Superior temporal gyrus (tissue), 1 donor: ENCODE data around the gene SARDH.
A peak's percentile ranks its signal among the peaks of the same experiment; 100 is the strongest.

Experiments
- DNase-seq: peaks from one replicate; pipeline ENCODE4 v3.0.0-alpha.2; 2016; ENCODE audit errors: extremely low spot score

Gene SARDH

DNA sequence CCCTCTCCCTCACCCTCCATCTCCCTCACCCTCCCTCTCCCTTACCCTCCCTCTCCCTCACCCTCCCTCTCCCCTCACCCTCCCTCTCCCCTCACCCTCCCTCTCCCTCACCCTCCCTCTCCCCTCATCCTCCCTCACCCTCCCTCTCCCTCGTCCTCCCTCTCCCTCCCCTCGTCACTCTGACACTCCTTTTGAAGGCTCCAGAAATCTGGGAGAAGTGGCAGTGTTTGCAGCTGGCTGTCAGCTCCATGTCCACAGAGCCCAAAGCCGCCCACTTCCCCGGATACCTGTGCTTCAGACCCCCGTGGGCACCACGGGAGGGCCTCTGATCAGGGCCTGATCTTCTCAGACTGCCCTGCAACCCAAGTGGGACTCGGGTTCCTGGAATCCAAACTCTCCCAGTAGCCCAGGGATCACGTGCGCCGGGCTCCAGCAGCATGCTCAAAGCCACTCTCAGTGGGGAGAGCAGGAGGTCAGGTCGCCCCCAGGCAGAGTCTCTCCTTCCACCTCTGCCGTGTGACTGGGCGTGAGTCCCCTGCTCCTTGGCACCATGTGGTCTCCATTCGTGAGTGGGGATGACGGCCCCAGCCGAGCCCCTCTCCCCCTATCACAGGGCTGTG, 68.9 kb downstream of the SARDH start:
- no peak for DNase-seq

DNA sequence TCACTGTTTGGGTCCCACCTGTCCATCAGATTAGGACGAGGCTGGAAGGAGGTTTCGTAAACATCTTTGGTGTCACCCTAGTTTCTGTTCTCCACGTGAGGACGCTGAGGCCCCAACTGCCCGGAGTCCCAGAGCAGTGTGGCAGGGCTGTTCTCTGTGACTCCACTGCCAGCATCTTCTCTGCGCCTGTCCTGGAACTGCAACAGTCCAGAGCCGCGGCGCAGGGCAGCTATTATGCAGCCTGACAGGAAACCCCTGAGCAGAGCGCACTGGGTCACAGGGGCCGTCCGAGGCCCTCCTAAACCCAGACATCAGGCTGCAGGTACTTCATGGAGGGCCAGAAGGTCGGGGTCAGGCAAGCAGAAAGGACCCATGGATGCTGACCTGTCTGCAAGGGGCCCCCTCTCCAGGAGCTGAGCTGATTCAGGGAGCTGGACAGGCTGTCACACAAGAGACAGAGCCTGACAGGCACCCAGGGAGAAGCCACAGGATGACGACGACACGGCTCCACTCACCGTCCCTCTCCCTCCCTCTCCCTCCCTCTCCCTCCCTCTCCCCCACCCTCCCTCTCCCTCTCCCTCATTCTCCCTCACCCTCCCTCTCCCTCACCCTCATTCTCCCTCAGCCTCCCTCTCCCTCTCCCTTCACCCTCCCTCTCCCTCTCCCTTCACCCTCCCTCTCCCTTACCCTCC, 70.2 kb downstream of the SARDH start:
- DNase-seq = no peak

DNA sequence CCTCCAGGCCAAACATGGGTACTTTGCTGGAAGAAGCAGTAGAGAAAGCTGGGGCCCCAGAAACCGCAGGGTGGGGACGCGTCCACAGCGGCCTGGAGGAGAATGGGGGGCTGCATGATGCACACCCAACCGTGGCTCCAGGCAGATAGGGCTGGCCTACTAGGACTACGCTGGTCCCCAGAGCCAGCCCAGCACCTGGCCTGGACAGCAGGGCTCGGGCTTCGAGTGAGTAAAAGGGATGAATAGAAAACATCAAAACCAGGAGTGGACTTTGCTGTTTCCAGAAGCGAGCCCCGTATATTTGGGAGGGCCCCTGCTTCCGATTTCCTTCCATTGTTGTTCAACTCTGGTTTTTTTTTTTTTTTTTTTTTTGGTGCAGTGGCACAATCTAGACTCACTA, 71.3 kb downstream of the SARDH start:
- no peak for DNase-seq

DNA sequence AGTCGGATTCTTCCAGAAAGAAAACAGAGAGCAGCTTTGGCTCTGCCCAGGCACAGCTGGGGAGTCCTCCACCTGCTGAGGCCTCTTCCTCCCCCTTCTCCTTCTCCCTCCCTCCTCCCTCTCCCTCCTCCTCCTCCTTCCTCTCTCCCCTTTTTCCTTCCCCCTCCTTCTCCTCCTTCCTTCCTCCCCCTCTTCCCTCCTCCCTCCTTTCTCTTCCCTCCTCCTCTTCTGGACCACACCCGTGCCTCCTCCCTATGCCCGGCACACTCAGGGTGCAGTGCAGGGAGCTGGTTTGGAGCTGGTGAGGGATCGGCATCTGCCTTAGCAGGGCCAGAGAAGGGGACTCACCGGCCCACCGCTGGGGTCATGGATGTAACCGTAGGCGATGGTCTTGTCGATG, 71.8 kb downstream of the SARDH start:
- no peak for DNase-seq

DNA sequence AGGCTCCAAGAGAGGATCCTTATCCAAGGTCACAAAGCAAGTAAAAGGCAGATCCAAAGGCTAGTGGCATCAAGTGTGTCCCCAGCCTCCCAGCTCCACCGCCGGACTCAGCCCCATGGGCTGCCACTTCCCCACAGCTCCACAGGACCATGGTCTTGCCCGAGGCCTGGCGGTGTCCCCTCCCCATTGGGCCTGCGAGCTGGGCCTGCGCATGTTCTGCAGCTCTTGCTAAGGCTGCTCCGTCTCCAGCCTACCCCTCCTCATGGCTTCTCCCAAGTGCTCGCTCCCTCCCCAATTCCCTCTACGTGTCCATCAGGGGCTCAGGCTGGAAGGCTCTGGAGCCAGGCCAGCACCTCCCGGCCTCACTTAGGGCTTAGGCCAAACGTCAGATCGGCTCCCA, 72.6 kb downstream of the SARDH start:
- DNase-seq = no peak

DNA sequence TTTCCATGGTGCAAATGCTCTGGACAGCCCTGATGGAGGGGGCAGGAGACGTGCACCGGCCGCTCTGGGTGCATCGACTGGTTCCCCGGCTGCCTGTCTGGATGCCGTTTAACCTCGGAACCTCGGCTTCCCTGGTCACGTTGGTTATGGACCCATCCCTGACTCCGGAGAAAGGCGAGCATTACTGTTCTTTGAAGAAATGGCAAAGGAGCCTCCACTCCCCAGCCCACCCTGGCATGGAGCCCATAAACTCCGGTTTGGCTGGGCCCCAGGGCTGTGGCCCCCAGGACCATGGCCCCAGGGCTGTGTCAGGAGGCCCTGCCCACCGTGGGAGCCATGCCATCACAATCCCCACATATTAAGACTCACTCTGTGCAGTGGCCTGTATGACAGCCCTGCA, 73.1 kb downstream of the SARDH start:
- no peak for DNase-seq

DNA sequence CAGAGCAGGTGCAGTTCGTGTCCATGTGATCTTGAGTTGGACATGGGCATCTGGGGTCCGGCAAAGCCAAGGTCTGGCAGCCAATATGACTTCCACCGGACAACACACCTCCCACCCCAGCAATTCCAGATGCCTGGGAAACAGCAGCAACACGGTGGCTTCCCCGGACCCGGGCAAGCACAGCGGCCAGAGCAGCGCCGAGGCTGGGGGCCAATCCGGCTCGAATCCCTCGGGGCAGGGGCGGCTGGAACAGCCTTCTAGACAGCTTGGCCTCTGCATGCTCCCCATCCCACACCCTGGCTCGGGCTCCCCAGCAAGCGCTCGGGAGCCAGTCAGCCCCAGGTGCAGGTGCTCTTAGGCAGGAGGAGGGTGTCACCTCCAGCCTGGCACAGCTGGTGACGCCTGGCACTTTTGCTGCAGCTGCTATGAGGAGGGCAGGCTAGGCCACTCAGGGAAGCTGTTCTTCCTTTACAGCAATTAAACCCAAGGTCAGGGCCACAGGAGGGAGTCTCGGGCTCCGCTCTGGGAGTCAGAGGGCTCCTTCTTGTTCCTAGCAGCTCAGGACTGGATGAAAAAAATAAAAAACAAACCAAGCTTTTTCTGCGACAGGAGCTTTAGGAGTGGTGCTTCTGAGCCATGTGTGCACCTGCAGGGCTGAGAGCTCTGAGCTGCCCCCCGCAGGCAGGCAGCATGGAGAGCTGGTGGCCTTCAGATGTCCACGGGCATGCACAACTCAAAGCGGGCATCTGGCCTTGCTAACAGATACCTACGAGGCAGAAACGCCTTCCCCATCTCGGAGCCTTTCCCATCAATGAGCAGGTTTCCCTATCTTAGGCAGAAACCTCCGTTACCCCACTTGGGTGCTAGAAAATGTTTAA, 73.7 kb downstream of the SARDH start:
- DNase-seq = no peak

DNA sequence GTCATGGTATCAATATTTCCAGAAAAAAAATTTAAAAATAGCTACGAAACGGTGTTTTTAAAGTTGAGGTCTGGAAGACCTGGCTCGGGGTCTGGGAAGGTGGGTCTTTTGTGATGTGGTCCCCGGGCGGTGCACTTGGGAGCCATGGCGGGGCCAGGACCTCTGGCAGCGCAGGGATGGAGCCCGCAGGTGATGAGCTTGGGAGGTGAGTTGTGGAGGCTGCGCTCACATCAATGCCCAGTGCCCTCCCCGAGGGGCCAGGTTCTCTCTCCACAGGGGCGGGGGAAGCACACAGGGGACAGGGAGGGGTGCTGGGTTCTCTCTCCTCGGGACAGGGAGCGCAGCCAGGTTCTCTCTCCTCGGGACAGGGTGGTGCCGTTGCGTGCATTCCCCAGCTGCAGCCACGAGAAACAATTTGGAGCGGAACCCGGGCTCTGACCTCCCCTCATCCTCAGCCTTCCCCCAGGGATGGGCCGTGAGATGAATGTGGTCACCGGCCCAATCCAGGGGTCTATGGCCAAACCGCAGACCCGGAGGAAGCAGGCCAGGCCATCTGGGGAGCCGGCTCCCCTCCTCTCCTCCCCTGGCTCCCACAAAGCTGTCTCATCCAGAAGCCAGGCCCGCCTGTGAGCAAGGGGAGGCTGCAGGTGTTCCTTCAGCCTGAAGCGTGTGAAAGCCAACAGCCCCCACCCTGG, 76.2 kb downstream of the SARDH start:
- DNase-seq = no peak

DNA sequence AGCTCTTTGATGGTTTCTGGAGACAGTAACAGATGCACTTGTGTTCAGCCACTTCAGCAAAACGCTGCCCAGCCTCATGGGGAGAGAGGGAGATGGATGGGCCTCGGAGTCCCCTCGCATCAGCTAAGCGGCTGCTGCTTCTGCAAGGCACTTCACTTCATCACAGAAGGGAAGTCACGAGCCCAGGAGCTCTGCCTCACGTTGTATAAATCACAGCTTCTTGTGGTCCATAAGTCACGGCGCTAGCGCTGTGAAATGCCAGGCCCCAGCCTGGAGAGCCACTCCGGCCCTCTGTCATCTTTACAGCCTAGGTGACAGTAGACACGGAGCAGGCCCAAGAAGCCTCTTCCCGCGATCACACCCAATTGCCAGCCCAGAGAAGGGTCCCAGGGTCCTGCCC, 78.6 kb downstream of the SARDH start:
- no peak for DNase-seq

DNA sequence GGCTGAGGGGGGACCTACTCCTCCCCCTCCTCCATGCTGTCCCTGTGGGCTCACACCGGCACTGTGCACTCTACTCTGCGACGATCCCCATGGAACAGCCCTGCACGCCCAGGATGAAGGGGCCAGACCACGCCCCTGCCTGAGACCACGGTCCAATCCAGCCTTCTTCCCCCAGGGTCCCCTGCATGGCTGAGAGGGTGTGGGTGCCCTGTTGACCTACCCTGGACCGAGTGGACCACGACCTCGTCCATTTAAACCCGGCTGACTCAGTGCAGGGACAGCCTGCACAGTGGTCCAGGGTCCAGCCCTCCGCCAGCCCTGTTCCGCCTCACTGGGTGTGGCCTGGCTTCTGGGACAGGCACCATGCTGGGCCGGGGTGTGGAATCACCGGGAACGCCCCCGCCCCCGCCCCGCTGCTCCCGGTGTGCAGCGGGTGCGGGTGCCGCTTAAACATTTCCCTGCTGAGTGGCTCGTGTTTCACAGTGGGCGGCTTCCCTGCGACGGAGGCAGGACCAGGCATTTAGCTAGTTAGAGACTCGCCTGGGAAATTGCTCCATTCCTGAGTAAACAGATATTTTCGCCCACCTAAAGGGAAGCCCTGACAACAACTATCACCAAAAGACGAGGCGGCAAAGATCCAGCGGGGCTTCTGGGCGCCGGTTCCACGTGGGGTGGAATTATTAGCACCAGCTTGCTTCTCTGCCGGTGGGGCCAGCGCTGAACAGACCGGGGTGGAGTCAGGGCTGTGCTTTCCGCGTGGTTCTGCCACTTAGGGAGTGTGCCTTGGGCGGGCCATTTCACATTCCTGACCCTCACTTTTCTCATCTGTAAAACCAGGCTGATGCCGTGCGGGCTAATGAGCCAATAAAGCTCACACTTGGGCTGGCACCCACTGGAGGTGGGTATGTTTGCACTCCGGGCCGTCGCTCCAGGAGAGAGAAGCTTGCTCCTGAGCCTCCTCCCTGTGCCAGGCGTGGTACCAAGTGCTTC, 79.4 kb downstream of the SARDH start:
- DNase-seq = peak; percentile 21

DNA sequence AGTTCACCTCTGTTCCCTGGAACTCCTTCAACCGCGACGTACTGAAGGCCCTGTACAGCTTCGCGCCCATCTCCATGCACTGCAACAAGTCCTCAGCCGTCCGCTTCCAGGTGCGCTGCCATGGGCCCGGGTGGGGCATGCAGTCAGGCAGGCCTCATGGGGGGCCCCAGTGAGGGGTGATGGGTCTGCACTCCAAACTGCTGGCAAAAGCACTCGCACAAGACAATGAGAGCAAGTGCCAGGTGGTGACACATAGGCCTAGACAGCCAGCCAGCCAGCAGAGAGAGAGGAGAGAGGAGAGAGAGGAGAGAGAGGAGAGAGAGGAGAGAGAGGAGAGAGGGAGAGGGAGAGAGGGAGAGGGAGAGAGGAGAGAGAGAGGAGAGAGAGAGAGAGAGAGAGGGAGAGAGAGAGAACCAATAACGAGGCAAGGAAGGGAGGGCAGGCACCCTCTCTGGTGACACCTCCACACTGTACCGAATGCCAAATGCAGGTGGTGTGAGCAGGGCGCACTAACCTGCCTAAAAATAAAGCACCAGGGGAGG, 81.0 kb downstream of the SARDH start:
- no peak for DNase-seq

DNA sequence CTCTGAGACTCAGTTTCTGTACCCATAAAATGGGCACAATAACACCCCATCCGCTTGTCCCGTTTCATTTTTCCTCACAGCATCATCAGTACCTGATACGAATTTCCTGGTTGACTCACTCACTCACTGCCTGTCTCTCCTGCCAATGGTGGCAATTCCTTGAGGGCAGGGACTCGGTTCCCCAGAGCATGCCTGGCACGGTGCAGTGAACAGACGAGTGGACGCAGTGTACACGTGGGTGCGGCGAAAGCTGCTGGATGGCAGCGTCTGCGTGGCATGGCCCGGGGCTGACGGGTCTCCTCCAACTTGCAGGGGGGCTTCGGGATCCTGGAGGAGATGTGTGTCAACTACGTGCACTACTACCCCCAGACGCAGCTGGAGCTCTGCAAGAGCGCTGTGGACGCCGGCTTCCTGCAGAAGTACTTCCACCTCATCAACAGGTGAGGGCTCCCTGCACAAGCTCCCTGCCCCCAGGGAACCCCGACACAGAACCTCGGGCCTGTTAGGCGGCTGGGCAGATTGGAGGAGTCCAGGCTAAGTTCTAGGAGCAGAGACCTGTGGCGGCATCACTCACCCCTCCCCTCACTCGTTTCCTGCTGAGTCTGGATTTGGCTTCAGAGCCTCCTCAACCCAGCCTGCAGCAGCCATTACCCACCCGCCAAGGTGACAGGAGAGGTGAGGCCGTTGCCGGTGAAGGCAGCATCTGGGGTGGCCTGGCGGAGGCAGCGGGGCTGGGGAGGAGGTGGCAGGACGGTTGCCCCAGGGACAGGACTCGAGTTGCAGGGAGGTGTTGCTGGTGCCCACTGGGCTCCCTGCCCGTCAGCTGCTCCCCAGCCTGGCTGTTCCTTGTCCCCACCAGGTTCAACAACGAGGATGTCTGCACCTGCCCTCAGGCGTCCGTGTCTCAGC, 81.7 kb downstream of the SARDH start:
- no peak for DNase-seq

DNA sequence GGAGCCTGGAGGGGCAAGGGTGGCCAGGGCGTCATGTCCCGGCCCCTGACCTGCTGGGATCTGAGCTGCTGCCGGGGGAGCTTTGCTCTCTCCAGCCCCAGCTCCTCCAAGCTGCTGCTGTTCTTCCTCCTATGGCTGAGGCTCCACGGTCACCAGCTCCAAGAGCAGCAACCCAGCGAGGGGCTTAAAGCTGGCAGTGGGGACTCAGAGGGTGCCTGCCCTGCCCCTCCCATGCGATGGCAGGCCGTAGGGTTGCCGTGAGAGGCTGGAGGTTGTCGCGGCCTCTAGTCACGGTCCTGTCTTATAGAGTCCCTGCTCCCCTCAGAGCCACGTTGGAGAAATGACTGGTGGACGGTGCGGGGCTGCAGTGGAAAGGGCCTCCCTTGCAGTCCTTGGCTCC, 82.5 kb downstream of the SARDH start:
- no peak for DNase-seq

DNA sequence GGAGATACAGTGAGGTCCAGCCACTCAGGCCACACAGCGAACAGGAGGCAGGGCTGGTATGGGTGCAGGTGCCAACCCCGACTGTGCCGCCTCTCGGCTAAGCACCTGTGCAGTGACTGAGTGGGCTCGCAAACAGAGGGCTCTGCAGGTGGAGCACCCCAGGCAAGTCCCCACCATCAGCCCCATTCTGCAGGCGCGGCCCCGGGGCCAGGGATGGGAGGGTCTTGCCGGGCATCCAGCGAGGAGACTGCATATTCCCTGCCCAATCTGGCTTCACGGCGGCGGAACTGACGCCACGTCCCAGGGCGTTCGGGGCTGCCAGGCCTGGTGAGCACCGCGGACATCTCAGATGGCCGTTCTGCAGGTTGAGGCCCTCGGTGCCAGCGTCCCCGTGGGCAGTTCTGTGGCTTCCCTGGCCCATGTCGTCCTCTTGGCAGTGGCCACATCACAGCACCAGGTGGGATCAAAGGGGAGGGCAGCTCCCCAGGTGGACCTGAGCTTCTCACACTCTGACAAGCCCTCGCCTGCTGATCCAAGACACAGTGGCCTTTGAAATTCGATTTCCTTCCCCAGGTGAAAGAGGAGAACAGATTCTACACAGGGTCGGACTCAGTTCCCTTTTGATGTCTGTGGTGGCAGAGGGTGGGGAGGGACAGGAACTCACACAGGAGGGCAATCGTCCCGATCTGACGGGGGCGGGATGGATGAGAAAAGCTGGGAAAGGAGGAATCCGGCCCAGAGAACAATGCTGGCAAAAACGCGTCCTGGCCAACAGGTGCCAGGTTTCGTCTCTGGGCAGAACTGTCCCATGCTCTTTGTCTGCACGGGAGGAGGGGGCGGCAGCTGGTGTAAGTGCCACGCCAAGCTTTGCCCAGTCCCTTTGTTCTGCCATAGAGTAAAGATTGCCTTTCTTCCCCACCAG, 83.2 kb downstream of the SARDH start:
- DNase-seq = no peak

DNA sequence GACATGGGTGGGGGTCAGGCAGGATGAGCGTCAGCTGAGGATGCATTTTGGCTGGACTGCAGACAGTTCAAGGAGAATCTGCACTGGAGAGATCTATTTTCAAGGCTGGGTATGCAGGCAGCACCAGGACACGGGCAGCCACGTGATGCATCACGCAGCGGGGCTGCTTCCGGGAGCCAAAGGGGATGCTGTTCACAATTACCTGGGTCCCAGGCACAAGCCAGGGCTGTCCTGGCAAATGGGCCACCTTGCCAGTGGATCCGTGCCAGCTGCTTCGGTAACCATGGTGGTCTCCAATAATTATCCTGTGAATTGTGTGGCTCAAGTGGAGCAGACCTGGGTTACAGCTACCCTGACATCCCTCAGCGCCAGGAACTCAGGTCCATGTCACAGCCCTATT, 84.5 kb downstream of the SARDH start:
- DNase-seq = no peak

DNA sequence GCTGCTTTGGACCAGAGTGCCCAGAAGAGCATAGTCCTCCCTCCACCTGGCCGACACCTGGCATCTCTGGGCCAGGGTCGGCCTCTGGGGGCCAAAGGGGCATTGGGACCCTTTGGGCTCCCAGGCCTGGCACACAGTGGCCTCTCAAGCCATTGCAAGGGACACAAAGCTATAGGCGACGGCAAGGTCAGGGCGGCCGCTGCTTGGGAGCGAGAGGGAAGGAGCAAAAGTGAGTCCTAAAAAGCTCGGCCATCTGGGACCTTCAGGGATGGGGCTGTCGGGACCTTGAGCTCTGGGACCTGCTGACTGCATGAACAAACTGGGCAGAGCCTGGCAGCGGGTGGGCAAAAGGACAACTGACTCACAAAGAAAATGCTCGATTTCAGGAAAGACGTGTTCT, 88.1 kb downstream of the SARDH start:
- no peak for DNase-seq

DNA sequence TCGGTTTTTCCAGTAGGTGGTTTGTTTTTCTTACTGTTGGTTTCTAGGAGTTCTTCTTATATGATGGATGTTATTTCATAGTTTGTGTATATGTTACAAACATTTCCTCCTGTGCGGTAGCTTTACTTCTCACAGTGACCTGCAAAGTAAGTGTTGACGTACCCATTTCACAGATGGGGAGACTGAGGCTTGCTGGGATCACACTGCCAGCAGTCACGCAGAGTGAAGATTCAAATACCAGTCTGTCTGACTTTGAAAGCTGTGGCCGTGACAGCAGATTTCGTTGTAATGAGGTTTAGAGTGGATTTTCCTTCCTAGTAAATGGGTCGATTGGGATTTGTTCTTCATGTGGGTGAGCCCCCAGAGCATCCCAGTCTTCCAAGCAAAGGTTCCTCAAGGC, 89.0 kb downstream of the SARDH start:
- DNase-seq = no peak

DNA sequence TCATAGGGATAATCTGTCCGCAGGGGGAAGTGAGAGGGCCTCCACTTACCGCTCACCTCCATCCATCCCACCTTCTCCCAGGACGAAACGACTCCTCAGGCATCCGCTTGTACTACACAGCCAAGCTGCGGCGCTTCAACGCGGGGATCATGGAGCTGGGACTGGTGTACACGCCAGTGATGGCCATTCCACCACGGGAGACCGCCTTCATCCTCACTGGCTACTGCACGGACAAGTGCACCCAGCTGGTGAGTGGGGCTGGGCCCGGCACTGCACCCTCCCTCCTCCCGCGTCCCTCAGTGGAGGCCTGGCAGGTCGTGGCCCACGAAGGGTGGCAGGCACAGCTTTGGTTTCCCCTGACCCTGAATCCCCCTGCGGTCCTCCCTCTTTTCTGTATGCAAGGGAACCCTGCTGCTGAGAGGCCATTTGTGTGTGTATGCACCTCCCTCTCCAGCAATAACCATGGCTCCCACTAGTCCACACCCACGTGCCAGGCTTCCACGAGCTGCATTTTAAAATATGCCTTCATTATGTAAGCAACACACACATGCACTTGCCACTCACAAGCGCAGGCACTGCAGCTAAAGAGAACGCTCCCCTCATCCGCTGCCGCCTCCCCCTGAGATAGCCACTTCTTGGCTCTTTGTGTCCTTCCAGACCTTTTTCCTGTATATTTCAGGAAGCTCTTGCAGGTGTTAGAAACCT, 90.2 kb downstream of the SARDH start:
- peak; percentile 21 for DNase-seq
